SW480 (cell line): ENCODE data around the gene RNF166.
"Not testable (repeated sequence)": the region's sequence is repeated elsewhere in the genome, so short reads cannot be mapped to it uniquely, and the experiment has no call there.

Source experiments
- DNase-seq: peaks from one replicate; pipeline ENCODE4 v3.0.0-alpha.2; 2016; ENCODE audit warnings: low spot score

RNF166 gene

GRCh38 chr16:88673716-88674379 lies 32.4 kb downstream of the RNF166 start:
- DNase-seq: no peak

GRCh38 chr16:88672776-88673175 lies 33.4 kb downstream of the RNF166 start:
- no peak for DNase-seq

GRCh38 chr16:88671806-88672205 lies 34.4 kb downstream of the RNF166 start:
- DNase-seq: no peak

GRCh38 chr16:88669980-88670379 lies 36.2 kb downstream of the RNF166 start:
- no peak for DNase-seq

- not testable (repeated sequence) for DNase-seq
These were observed 36.7 kb downstream of the RNF166 start for GRCh38 chr16:88669493-88669892.

GRCh38 chr16:88667461-88667860 lies 38.7 kb downstream of the RNF166 start:
- DNase-seq: no peak

- DNase-seq: no peak
These were observed 40.6 kb downstream of the RNF166 start for GRCh38 chr16:88665570-88665969.

GRCh38 chr16:88665148-88665547 lies 41.1 kb downstream of the RNF166 start:
- no peak for DNase-seq

- peak; percentile 96 for DNase-seq
These were observed 43.2 kb downstream of the RNF166 start, which contains the start of gene MVD for GRCh38 chr16:88662843-88663606. TSS of gene MVD (minus strand) at chr16:88663091. CDS start at chr16:88663080, 11 bp downstream.

- DNase-seq: no peak
These were observed 43.9 kb downstream of the RNF166 start for GRCh38 chr16:88662222-88662842.

GRCh38 chr16:88661468-88661867 lies 44.7 kb downstream of the RNF166 start:
- DNase-seq: no peak

- no peak for DNase-seq
These were observed 47.0 kb downstream of the RNF166 start for GRCh38 chr16:88659160-88659559.

GRCh38 chr16:88658714-88659113 lies 47.5 kb downstream of the RNF166 start:
- DNase-seq: no peak

GRCh38 chr16:88657371-88657770 lies 48.8 kb downstream of the RNF166 start:
- no peak for DNase-seq

GRCh38 chr16:88656291-88656980 lies 49.8 kb downstream of the RNF166 start:
- DNase-seq: no peak

- DNase-seq: no peak
These were observed 50.4 kb downstream of the RNF166 start for GRCh38 chr16:88655733-88656281.

- no peak for DNase-seq
These were observed 51.0 kb downstream of the RNF166 start for GRCh38 chr16:88655053-88655732.

GRCh38 chr16:88654363-88655052 lies 51.7 kb downstream of the RNF166 start:
- DNase-seq: no peak

GRCh38 chr16:88653596-88654362 lies 52.4 kb downstream of the RNF166 start:
- DNase-seq: no peak

- no peak for DNase-seq
These were observed 53.1 kb downstream of the RNF166 start for GRCh38 chr16:88653101-88653500.
